GM13976 (cell line): Measurements from ENCODE around the gene PPM1H.

Experiments
- DNase-seq: peaks from one replicate; pipeline ENCODE4 v3.0.0; 2012; ENCODE audit warnings: low spot score
- in situ Hi-C: fragments of 300-500 bp; cut with MboI; formaldehyde crosslinking; loops from one replicate; pipeline ENCODE4 v1.12.0; 2022; ENCODE audit warnings: low sequenced_read_pairs, mixed read lengths, inconsistent platforms; ENCODE audit not compliant: unreplicated experiment
- TF ChIP-seq, protein P1 (sequence below): IDR thresholded peaks from 2 replicates; pipeline ENCODE4 v1.5.1; 2012; ENCODE audit warnings: borderline replicate concordance, mild to moderate bottlenecking; ENCODE audit not compliant: insufficient read depth; ENCODE audit errors: extremely low read depth, missing control alignments, control extremely low read depth

Gene PPM1H

DNA sequence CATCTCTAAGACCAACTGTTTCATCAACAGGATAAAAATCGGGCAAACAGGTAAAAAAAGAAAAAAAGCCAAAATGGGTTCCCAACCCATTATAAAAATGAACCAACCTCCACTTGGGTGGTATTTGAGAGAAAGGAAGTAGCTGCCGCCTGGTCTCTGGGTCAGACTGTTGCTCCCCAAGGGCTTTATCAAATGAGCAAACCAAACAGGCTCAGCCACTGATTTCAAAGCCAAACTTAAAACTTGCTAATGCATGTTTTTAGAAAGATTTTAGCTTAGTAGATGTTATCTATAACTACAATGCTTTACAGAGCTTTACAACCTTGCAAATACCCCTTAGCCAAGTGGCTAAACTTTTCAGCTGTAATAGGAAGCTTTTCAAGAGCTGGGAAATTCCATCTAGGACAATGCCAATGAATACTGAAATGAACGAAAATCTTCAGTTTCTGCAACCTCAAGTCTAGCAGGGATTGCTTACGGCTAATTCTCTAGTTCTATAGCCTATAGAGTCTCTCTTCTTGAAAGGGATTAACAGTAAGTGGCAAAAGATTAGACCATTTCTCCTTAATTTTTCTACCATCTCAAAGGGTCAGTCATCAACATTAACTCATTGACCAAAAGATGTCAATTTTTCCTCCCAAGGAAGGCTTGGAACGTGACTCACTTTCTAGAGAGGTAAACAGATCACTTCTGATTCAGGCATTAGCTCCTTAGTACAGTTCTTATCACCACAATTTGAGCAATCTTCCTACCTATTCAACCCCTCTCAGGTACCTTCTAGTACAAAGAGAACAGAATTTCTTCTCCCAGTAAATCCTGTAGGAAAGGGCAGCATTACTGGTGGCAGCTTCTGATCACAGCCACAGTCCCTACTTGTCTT lies 4.2 kb downstream of the PPM1H start:
- in situ Hi-C loops: no loop called here
- TF ChIP-seq, protein P1, sequence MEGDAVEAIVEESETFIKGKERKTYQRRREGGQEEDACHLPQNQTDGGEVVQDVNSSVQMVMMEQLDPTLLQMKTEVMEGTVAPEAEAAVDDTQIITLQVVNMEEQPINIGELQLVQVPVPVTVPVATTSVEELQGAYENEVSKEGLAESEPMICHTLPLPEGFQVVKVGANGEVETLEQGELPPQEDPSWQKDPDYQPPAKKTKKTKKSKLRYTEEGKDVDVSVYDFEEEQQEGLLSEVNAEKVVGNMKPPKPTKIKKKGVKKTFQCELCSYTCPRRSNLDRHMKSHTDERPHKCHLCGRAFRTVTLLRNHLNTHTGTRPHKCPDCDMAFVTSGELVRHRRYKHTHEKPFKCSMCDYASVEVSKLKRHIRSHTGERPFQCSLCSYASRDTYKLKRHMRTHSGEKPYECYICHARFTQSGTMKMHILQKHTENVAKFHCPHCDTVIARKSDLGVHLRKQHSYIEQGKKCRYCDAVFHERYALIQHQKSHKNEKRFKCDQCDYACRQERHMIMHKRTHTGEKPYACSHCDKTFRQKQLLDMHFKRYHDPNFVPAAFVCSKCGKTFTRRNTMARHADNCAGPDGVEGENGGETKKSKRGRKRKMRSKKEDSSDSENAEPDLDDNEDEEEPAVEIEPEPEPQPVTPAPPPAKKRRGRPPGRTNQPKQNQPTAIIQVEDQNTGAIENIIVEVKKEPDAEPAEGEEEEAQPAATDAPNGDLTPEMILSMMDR: no peak
- DNase-seq: no peak

DNA sequence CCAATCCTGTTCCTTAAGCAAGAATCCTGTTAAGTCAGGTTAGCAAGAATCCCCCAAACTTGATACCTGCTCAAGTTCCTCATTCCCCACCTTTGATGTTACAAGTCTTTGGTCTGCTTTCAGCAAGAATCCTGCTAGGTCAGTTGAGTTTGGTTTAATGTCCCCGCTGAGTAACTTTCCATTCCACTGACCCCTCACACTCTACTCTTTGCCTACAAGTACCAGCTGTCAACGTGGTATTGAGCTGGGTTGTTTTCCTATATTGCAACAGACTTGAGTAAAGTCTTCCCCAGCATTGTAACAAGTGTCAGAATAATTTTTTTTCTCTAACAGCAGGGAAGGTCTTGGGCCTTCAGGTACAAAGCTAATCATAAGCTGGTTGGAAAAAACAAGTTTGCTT lies 6.3 kb downstream of the PPM1H start:
- TF ChIP-seq, protein P1: no peak
- in situ Hi-C loops: no loop called here
- DNase-seq: no peak

DNA sequence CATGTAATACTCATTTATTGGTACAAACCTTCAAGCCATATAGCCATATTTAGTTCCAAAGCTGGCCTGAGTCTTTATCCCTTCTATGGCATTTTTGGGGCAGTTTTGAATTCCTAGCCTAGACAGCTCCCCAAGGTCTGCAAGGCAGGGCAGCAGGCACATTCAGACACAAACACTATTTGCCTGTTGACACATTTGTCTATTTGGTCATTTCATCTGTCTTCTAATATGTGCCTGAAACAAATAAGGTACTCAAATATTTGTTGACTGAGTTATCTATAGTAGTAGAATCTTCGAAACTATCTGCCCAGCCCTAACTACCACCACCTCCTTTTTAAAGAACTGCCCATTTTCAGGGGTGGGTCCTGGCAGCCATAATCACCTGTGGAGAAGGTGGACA lies 9.3 kb downstream of the PPM1H start:
- TF ChIP-seq, protein P1: no peak
- DNase-seq: no peak
- in situ Hi-C loops: no loop called here

DNA sequence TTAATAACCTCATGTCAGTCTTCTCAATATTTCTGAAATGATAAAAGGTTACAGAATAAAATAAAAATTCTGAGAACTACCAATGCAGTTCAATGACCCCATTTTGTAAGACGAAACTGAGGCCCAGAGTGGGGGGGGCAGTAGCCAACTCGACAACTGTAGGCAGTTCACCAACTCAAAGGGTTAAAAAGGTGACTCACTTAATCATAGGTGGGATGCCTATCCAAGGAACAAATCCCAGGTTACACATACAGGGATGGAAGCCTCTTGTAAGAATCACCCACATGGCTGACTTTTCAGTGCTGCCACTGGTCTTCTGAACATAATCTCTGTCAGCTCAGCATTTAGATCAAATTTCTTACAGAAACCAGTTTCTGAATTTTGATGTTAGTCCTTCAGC lies 10.9 kb downstream of the PPM1H start:
- no peak for DNase-seq
- in situ Hi-C loops: no loop called here
- TF ChIP-seq, protein P1: no peak

DNA sequence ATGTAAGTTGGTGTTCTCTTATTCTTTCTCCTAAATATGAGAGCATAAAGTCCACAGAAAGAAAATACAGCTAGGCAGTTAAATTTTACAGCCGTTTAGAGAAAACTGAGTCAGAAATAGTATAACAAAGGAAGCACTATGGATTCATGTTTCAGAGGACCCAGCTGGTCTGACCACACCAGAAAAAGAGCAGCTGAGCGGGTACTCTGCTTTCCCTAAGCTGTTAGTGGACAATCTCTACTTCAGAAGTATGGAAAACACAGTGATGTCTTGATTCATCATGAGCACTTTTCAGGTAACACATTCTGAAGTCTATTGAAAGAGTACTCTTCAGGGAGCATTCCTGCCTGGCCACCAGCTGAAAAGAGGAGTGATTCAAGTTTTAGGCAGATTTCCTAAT lies 12.4 kb downstream of the PPM1H start:
- in situ Hi-C loops: no loop called here
- TF ChIP-seq, protein P1: no peak
- DNase-seq: no peak

DNA sequence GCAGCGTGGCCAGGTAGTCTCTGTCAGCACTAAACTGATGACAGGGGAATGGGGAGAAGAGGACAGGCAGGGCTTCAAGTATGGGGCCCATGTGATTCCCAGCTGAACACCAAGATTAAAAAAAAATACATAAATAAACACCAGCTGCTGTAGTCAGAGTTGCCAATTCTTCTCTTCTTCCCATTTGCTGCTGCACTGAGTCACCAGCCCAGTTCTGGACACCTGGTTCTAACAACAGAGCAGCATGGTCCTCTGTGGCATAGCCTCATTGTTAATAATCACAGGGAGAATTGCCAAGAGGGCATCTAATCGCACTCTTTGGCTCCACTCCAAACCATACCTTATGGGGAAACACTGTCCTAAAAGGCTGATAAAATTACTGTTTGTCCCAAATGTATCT lies 15.1 kb downstream of the PPM1H start:
- in situ Hi-C loops: no loop called here
- TF ChIP-seq, protein P1: no peak
- no peak for DNase-seq
